ENCODE results near the gene CCDC85C. TPM values are rescaled to one million over a fixed set of nuclear protein-coding genes. Genes with fewer than 3 reads are reported as not detected.
A peak's percentile ranks its signal among the peaks of the same experiment; 100 is the strongest.

CCDC85C gene
- total and polyA plus RNA-seq, 8 donors: 10.5 to 28.6 (median 15.9) TPM

DNA sequence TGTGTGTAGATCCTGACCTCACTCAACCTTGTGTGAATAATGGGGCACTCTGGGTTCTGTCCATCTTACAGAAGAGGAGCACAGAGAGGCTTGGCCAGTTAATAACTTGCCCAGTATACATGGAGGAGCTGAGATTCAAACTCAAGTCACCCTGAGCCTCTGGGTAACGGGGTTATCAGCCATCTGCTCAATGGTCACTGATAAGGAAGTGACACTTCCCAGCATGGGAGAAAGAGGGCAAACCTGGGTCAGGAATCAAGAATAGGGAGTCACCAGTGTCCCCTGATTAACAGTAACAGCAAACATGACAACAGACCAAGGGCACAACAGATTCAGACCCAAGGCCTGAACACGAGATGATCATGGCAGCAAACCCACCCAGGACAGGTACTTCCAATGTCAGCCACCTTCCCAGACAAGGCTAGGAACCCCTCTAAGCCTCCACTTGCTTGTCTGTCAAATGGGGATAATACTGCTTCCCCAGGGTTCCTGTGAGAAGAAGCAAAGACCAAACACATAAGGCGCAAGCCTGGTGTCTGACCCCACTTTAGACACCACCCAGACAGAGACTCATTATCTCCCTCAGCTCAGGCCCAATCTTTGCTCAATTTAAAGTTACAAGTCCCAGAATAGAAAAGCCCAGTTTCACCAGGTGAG, 3.6 kb downstream of the CCDC85C start:
- peaks cover 0 to 23% (median 3%) of the 10 kb centered on the region in 3 donors for H3K27me3 ChIP-seq
- peaks cover 83 to 89% (median 86%) of the 10 kb centered on the region in 4 donors for H3K4me1 ChIP-seq
- WGBS, 5 donors: 59 to 76% (median 63%) methylated on average over 3 of the region's 3 CpGs
- H3K4me3 ChIP-seq: peak overlapping the region in 2 of 4 donors; percentile 67 to 77
- no peaks in the 10 kb centered on the region for H3K36me3 ChIP-seq
- TF ChIP-seq EP300 (IDR thresholded peaks at IDR 0.05): no peak
- TF ChIP-seq POLR2AphosphoS5 (IDR thresholded peaks at IDR 0.05): no peak
- no peak for TF ChIP-seq CTCF (IDR thresholded peaks at IDR 0.05)
- TF ChIP-seq POLR2A (IDR thresholded peaks at IDR 0.05): no peak
- H3K9me3 ChIP-seq: no peaks in the 10 kb centered on the region
- DNase-seq: no peak
- intact Hi-C loops (cut with DNase I; ENCODE audit: low total_unique reads): loop anchor here (5.0 kb wide), 1 partner anchor 33 kb away; no protein-coding TSS in a partner anchor
- H3K27ac ChIP-seq: peak overlapping the region; percentile 28 to 94 (median 86)

- peak in 1 of 2 donors; percentile 55 for DNase-seq
- TF ChIP-seq EP300 (IDR thresholded peaks at IDR 0.05) (no peak), POLR2AphosphoS5 (IDR thresholded peaks at IDR 0.05) (no peak), POLR2A (IDR thresholded peaks at IDR 0.05) (no peak), CTCF (IDR thresholded peaks at IDR 0.05) (no peak)
- intact Hi-C loops (cut with DNase I; ENCODE audit: low total_unique reads): no loop called here
- Histone ChIP-seq H3K27ac (peak overlapping the region; percentile 28 to 92 (median 85)), H3K4me3 (no peak overlapping the region), H3K9me3 (no peaks in the 10 kb centered on the region), H3K36me3 (no peaks in the 10 kb centered on the region), H3K4me1 (peaks cover 88 to 92% (median 91%) of the 10 kb centered on the region in 4 donors), H3K27me3 (peaks cover 0 to 13% (median 3%) of the 10 kb centered on the region in 3 donors)
- 44 to 56% (median 51%) methylated on average over 6 of the region's 6 CpGs for WGBS, 5 donors
These were observed 4.6 kb downstream of the CCDC85C start for GRCh38 chr14:99599393-99599792.

- H3K4me1 ChIP-seq: peaks cover 94 to 97% (median 96%) of the 10 kb centered on the region in 4 donors
- no peaks in the 10 kb centered on the region for H3K9me3 ChIP-seq
- H3K27me3 ChIP-seq: peaks cover 0 to 11% (median 3%) of the 10 kb centered on the region in 3 donors
- intact Hi-C loops (cut with DNase I; ENCODE audit: low total_unique reads): no loop called here
- no peak for TF ChIP-seq CTCF (IDR thresholded peaks at IDR 0.05)
- no peak for TF ChIP-seq EP300 (IDR thresholded peaks at IDR 0.05)
- no peak for TF ChIP-seq POLR2AphosphoS5 (IDR thresholded peaks at IDR 0.05)
- TF ChIP-seq POLR2A (IDR thresholded peaks at IDR 0.05): no peak
- H3K27ac ChIP-seq: peak overlapping the region; percentile 1 to 92 (median 85)
- DNase-seq: no peak
- WGBS, 5 donors: 37 to 71% (median 55%) methylated on average over 3 of the region's 3 CpGs
- H3K36me3 ChIP-seq: no peaks in the 10 kb centered on the region
- H3K4me3 ChIP-seq: no peak overlapping the region
These were observed 5.2 kb downstream of the CCDC85C start for GRCh38 chr14:99598774-99599173.

- Histone ChIP-seq H3K27ac (peak overlapping the region; percentile 1 to 92 (median 85)), H3K27me3 (peaks cover 0 to 6% (median 3%) of the 10 kb centered on the region in 3 donors), H3K4me3 (peak overlapping the region in 1 of 4 donors; percentile 4), H3K36me3 (no peaks in the 10 kb centered on the region), H3K9me3 (no peaks in the 10 kb centered on the region), H3K4me1 (peaks cover 95 to 100% (median 97%) of the 10 kb centered on the region in 4 donors)
- DNase-seq: peak in 1 of 2 donors; percentile 27
- TF ChIP-seq EP300 (IDR thresholded peaks at IDR 0.05) (no peak), POLR2A (IDR thresholded peaks at IDR 0.05) (no peak), POLR2AphosphoS5 (IDR thresholded peaks at IDR 0.05) (no peak), CTCF (IDR thresholded peaks at IDR 0.05) (no peak)
- 60 to 87% (median 83%) methylated on average over 20 of the region's 20 CpGs for WGBS, 5 donors
- intact Hi-C loops (cut with DNase I; ENCODE audit: low total_unique reads): no loop called here
These were observed 6.0 kb downstream of the CCDC85C start for GRCh38 chr14:99597911-99598600.
